Left colon (tissue), 2 donors: Measurements from ENCODE around the gene CCNH. TPM values are rescaled to one million over a fixed set of nuclear protein-coding genes. Genes with fewer than 3 reads are reported as not detected.

Experiments
- ATAC-seq: fragments of 200-7000 bp; cut with Tn5 transposase; one replicate; pipeline ENCODE4 v1.9.1; 2020; ENCODE audit warnings: mild to moderate bottlenecking, moderate library complexity
- DNase-seq, 2 donors: peaks; one replicate each; pipeline ENCODE4 v3.0.0-alpha.2; 2020
- intact Hi-C, 2 donors: fragments of 100-400 bp; cut with DNase I in 1 of 2; cut with micrococcal nuclease in 1 of 2; formaldehyde crosslinking; loops; one replicate each; pipeline versions ENCODE4 v1.11.2 to v1.14.0; 2022; cut with DNase I, micrococcal nuclease
- long read RNA-seq: library from polyadenylated mRNA; unstranded; transcript quantifications from one replicate; pipeline ENCODE4 v2.0.0, GENCODE V29; 2021
- total RNA-seq, 2 donors: library from RNA; stranded (reverse); fragmentation: NEBNext Ultra II Directional; extraction: Animal tissue kit (Norgen Biotek cat#: 25700); gene quantifications; one replicate each; pipeline ENCODE4 v1.2.1, GENCODE V29; 2021
- donor health status: DM: no; HTN: no; CAD: no.
- donor health status: DM: yes; HTN: yes; CAD: no.

CCNH gene
- total RNA-seq = 10 to 100 TPM; 40.0 to 47.1 TPM
- long read RNA-seq, transcript CCNH-201 (9 exons, 1,378 nt) = major isoform, 21 of 34 reads
- long read RNA-seq, partial matches to known transcripts = 3 of 34 reads
- long read RNA-seq, other reads (novel, unspliced or antisense) = 8 of 34 reads

- intact Hi-C loops = no loop called here
- ATAC-seq (peak; percentile 98), DNase-seq (peak; percentile 99)
Observed at GRCh38 chr5:87412630-87413342, at the start of gene CCNH. TSS of gene CCNH (minus strand) at chr5:87412930. CDS start at chr5:87412794, 136 bp downstream.

GRCh38 chr5:87457706-87458105 is 45.0 kb upstream of the CCNH start:
- no peak for ATAC-seq
- DNase-seq = no peak
- intact Hi-C loops = no loop called here

- no peak for ATAC-seq
- intact Hi-C loops = no loop called here
- no peak for DNase-seq
Observed at GRCh38 chr5:87453801-87454200, 41.1 kb upstream of the CCNH start.

GRCh38 chr5:87452837-87453236 is 40.1 kb upstream of the CCNH start:
- intact Hi-C loops = no loop called here
- DNase-seq (no peak), ATAC-seq (no peak)

- ATAC-seq (no peak), DNase-seq (no peak)
- intact Hi-C loops = no loop called here
Observed at GRCh38 chr5:87442419-87442818, 29.7 kb upstream of the CCNH start.

GRCh38 chr5:87438231-87438630 is 25.5 kb upstream of the CCNH start:
- intact Hi-C loops = no loop called here
- DNase-seq (no peak), ATAC-seq (no peak)

GRCh38 chr5:87437724-87438123 is 25.0 kb upstream of the CCNH start:
- no peak for DNase-seq
- intact Hi-C loops = no loop called here
- ATAC-seq = no peak

GRCh38 chr5:87435144-87435694 is 22.5 kb upstream of the CCNH start:
- DNase-seq = no peak
- intact Hi-C loops = no loop called here
- ATAC-seq = peak; percentile 89

GRCh38 chr5:87434461-87434860 is 21.7 kb upstream of the CCNH start:
- DNase-seq (no peak), ATAC-seq (peak; percentile 78)
- intact Hi-C loops = no loop called here

GRCh38 chr5:87433945-87434344 is 21.2 kb upstream of the CCNH start:
- no peak for DNase-seq
- no peak for ATAC-seq
- intact Hi-C loops = no loop called here

GRCh38 chr5:87432460-87432859 is 19.7 kb upstream of the CCNH start:
- ATAC-seq (no peak), DNase-seq (no peak)
- intact Hi-C loops = no loop called here

GRCh38 chr5:87430863-87431457 is 18.2 kb upstream of the CCNH start:
- DNase-seq = no peak
- no peak for ATAC-seq
- intact Hi-C loops = no loop called here

GRCh38 chr5:87423755-87424154 is 11.0 kb upstream of the CCNH start:
- no peak for ATAC-seq
- DNase-seq = no peak
- intact Hi-C loops = no loop called here

GRCh38 chr5:87421307-87421706 is 8.6 kb upstream of the CCNH start:
- DNase-seq (no peak), ATAC-seq (no peak)
- intact Hi-C loops = no loop called here

- ATAC-seq (no peak), DNase-seq (no peak)
- intact Hi-C loops = no loop called here
Observed at GRCh38 chr5:87418506-87418905, 5.8 kb upstream of the CCNH start.

GRCh38 chr5:87413343-87413645 is 564 bp upstream of the CCNH start:
- ATAC-seq (no peak), DNase-seq (no peak)
- intact Hi-C loops = no loop called here

- ATAC-seq = peak; percentile 52
- intact Hi-C loops = no loop called here
- DNase-seq = peak; percentile 19 to 49
Observed at GRCh38 chr5:87411973-87412629, 629 bp downstream of the CCNH start.

- ATAC-seq = no peak
- no peak for DNase-seq
- intact Hi-C loops = no loop called here
Observed at GRCh38 chr5:87411586-87411972, 1.2 kb downstream of the CCNH start.

GRCh38 chr5:87410931-87411330 is 1.8 kb downstream of the CCNH start:
- no peak for ATAC-seq
- intact Hi-C loops = no loop called here

GRCh38 chr5:87408204-87408603 is 4.5 kb downstream of the CCNH start:
- DNase-seq (no peak), ATAC-seq (no peak)
- intact Hi-C loops = no loop called here

More at GRCh38 chr5:87410931-87411330, 1.8 kb downstream of the CCNH start:
- DNase-seq = no peak
